Heart right ventricle (tissue), 16 donors: Measurements from ENCODE around the gene RPE. TPM values are rescaled to one million over a fixed set of nuclear protein-coding genes. Genes with fewer than 3 reads are reported as not detected.
A peak's percentile ranks its signal among the peaks of the same experiment; 100 is the strongest.

Source experiments
- ATAC-seq, 8 donors: fragments of 200-7000 bp; cut with Tn5 transposase; one replicate each; pipeline ENCODE4 v1.9.1; 2020; ENCODE audit warnings: mild to moderate bottlenecking in 8 of 8, moderate library complexity in 8 of 8, moderate number of reproducible peaks in 1 of 8
- DNase-seq, 2 donors: peaks; one replicate each; pipeline ENCODE4 v3.0.0-alpha.2; 2020
- H3K27ac ChIP-seq, 10 donors: fragments of 200-600 bp; sonication (generic) in 2 of 10; one replicate each; pipeline versions ENCODE4 v1.5.0 to v1.8.0; 2020 to 2022; ENCODE audit warnings: mild to moderate bottlenecking in 3 of 10
- H3K27me3 ChIP-seq, 7 donors: fragments of 200-600 bp; one replicate each; pipeline ENCODE4 v1.8.0; 2021 to 2022; ENCODE audit warnings: mild to moderate bottlenecking in 2 of 7
- H3K36me3 ChIP-seq, 9 donors: fragments of 200-600 bp; sonication (generic) in 1 of 9; one replicate each; pipeline versions ENCODE4 v1.5.0 to v1.8.0; 2020 to 2022; ENCODE audit warnings: mild to moderate bottlenecking in 2 of 9
- H3K4me1 ChIP-seq, 9 donors: fragments of 200-600 bp; sonication (generic) in 1 of 9; one replicate each; pipeline versions ENCODE4 v1.5.0 to v1.8.0; 2020 to 2022; ENCODE audit warnings: mild to moderate bottlenecking in 4 of 9
- H3K4me3 ChIP-seq, 10 donors: fragments of 200-600 bp; sonication (generic) in 2 of 10; one replicate each; pipeline versions ENCODE4 v1.5.0 to v1.8.0; 2020 to 2022; ENCODE audit warnings: mild to moderate bottlenecking in 7 of 10, moderate library complexity in 2 of 10
- H3K9me3 ChIP-seq, 11 donors: fragments of 200-600 bp in 10 of 11; sonication (generic) in 2 of 11; one replicate each; pipeline versions ENCODE4 v1.5.0 to v1.8.0; 2013 to 2022; ENCODE audit warnings: mild to moderate bottlenecking in 2 of 11, control low read depth in 1 of 11, moderate library complexity in 1 of 11
- WGBS, 2 donors: extraction: QIAGEN DNeasy Blood & Tissue Kit; methylation state at CpG; one replicate each; pipeline ENCODE4 v1.1.7; 2013; ENCODE audit warnings: inconsistent platforms in 1 of 2; 5-methylcytosine and 5-hydroxymethylcytosine counted together
- intact Hi-C, 10 donors: fragments of 100-400 bp; cut with DNase I; formaldehyde crosslinking; loops; one replicate each; pipeline versions ENCODE4 v1.11.1 to v1.14.2; 2022
- polyA plus RNA-seq, 2 donors: library from polyadenylated mRNA; stranded (reverse); fragments of 200-250 nt; gene quantifications; one replicate each; pipeline ENCODE4 v1.2.3, GENCODE V29; 2013
- total RNA-seq, 10 donors: library from RNA; stranded (reverse); fragmentation: NEBNext Ultra II Directional in 3 of 10; extraction: Animal tissue kit (Norgen Biotek cat#: 25700) in 3 of 10; gene quantifications; one replicate each; pipeline versions ENCODE4 v1.2.1 to v1.2.4, GENCODE V29; 2021 to 2023
- TF ChIP-seq, protein P1 (sequence below), 9 donors: fragments of 200-600 bp; sonication (generic) in 2 of 9; IDR thresholded peaks; one replicate each; pipeline versions ENCODE4 v1.5.0 to v1.8.0; 2021 to 2022; ENCODE audit warnings: antibody characterized with exemption in 9 of 9, mild to moderate bottlenecking in 5 of 9, moderate library complexity in 1 of 9
- donor health status: Arrhythmogenic right ventricular cardiomyopathy.
- donor health status: ischemic (EF 13 %, LVEDD 7.1; RV severe dilation, severe dysfunction).
- donor health status: healthy with polysubstance abuse.
- donor health status: DM: no; HTN: yes; CAD: no.
- donor health status: DM: no; HTN: no; CAD: no.
- donor health status: ischemic (EF 25% LVEDD 6.9; RV normal size, moderate dysfunction).
- donor health status: ischemic (EF 25% LVEDD 5.7; RV mildly dilated, moderate dysfunction).
- donor health status: healthy.
- donor health status: DM: yes; HTN: yes; CAD: no.
- donor health status: Ischemic cardiomyopathy.
- donor health status: ischemic (EF 35%, LVEDD 5.7; RV mildly dilated, moderate dysfunction).
- donor health status: nonischemic (EF 11% LVEDD 7.7; RV severe dilation, severe dysfunction).
- donor health status: DM: yes; HTN: yes; CAD: no.
- donor health status: PGD.
- donor health status: ischemic (EF 29% LVEDD 5.4; RV normal size, mild dysfunction).
- donor health status: nonischemic (EF 23%, LVEDD 6.1; RV moderate dilation, normal function).

The RPE gene
- total and polyA plus RNA-seq, 12 donors = 8.0 to 25.6 (median 14.7) TPM

DNA sequence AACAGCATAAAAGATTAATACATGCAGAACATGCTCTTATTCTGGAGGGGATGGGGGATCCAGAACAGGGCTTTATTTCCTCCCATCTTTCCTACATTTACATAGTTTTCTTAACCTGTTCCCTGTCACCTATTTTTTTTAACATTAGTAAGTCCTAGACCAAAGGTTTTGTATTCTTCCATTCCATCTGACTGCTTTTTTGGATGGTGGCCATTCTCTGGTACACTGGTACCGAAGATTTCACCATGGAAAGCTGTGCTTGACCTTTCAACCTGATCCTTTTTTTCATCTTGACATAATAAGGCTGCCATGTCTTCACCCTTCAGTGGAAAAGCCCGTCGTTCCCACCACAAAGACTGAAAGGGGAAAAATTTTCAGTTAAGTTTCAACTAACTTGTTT, 20.4 kb downstream of the RPE start:
- Histone ChIP-seq H3K4me1 (peaks cover 0 to 2% (median 0%) of the 10 kb centered on the region in 9 donors), H3K27me3 (no peaks in the 10 kb centered on the region), H3K36me3 (peaks cover 0 to 100% (median 51%) of the 10 kb centered on the region in 9 donors), H3K27ac (no peak overlapping the region), H3K9me3 (no peaks in the 10 kb centered on the region), H3K4me3 (no peak overlapping the region)
- 89 to 95% methylated on average over 3 of the region's 3 CpGs for WGBS, 2 donors
- ATAC-seq (no peak), DNase-seq (no peak)
- TF ChIP-seq, protein P1, sequence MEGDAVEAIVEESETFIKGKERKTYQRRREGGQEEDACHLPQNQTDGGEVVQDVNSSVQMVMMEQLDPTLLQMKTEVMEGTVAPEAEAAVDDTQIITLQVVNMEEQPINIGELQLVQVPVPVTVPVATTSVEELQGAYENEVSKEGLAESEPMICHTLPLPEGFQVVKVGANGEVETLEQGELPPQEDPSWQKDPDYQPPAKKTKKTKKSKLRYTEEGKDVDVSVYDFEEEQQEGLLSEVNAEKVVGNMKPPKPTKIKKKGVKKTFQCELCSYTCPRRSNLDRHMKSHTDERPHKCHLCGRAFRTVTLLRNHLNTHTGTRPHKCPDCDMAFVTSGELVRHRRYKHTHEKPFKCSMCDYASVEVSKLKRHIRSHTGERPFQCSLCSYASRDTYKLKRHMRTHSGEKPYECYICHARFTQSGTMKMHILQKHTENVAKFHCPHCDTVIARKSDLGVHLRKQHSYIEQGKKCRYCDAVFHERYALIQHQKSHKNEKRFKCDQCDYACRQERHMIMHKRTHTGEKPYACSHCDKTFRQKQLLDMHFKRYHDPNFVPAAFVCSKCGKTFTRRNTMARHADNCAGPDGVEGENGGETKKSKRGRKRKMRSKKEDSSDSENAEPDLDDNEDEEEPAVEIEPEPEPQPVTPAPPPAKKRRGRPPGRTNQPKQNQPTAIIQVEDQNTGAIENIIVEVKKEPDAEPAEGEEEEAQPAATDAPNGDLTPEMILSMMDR (IDR thresholded peaks at IDR 0.05) = no peak
- intact Hi-C loops = no loop called here

- no peak overlapping the region for H3K4me3 ChIP-seq
- WGBS, 2 donors = 83 to 84% methylated on average over 2 of the region's 2 CpGs
- H3K4me1 ChIP-seq = peaks cover 0 to 4% (median 0%) of the 10 kb centered on the region in 9 donors
- no peak for ATAC-seq
- H3K27ac ChIP-seq = no peak overlapping the region
- TF ChIP-seq, protein P1 (IDR thresholded peaks at IDR 0.05) = no peak
- peaks cover 0 to 90% (median 13%) of the 10 kb centered on the region in 9 donors for H3K36me3 ChIP-seq
- intact Hi-C loops = no loop called here
- no peaks in the 10 kb centered on the region for H3K9me3 ChIP-seq
- H3K27me3 ChIP-seq = no peaks in the 10 kb centered on the region
- DNase-seq = no peak
Observed at GRCh38 chr2:210027608-210028007, 25.2 kb downstream of the RPE start.

DNA sequence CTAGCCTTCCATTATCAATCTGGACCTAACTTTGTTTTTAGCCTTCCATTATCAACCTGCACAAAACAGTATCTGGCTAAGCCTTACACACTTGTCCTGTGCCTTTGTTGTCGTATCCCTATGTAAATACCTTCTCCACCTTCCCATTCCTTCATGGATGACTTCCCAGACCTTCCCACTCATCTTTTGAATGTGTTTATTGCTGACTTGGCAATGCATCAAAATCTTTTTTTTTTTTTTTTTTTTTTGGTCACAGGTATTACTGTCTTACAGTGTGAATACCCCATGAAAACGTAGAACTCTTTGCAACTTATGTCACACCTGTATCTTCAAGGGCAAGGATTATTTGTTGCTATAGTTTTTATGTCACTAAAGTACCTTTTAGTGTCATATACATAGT, 25.7 kb downstream of the RPE start:
- Histone ChIP-seq H3K27ac (no peak overlapping the region), H3K9me3 (no peaks in the 10 kb centered on the region), H3K36me3 (peaks cover 0 to 85% (median 11%) of the 10 kb centered on the region in 9 donors), H3K4me1 (peaks cover 0 to 4% (median 0%) of the 10 kb centered on the region in 9 donors), H3K27me3 (no peaks in the 10 kb centered on the region), H3K4me3 (no peak overlapping the region)
- 89 to 90% methylated on average over 2 of the region's 2 CpGs for WGBS, 2 donors
- no peak for DNase-seq
- TF ChIP-seq, protein P1 (IDR thresholded peaks at IDR 0.05) = no peak
- intact Hi-C loops = no loop called here
- no peak for ATAC-seq

DNA sequence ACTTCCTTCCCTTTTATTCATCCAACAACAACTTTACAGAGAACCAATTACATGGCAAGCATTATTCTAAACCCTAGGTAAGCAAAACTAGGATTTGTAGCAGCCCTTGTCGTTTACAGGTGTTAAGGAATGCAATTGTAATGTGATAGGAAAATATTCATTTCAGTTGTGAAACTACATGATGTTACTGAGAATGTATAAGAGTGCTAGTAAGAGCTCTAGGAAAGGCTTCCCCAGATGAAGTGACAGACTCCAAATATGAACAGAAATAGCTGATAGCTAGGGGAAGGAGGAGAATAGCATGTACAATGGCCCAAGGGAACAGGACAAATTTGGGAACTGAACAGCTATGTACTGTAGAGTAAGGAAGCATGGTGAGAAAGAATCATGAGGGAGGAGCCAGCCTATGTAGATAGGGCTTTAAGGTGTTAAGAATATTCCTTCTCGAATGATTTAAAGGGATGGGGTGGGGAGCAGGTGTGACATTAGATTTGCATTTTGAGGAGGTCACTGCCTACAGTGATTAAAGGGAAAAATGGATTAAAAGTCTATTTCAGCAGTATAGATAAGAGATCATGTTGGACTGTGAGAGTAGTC, 31.7 kb downstream of the RPE start:
- no peaks in the 10 kb centered on the region for H3K27me3 ChIP-seq
- no peak overlapping the region for H3K4me3 ChIP-seq
- intact Hi-C loops = no loop called here
- DNase-seq (no peak), ATAC-seq (peak in 1 of 8 donors; percentile 44)
- TF ChIP-seq, protein P1 (IDR thresholded peaks at IDR 0.05) = no peak
- H3K36me3 ChIP-seq = peaks cover 0 to 43% (median 0%) of the 10 kb centered on the region in 9 donors
- 79 to 80% methylated on average over 2 of the region's 2 CpGs for WGBS, 2 donors
- no peak overlapping the region for H3K27ac ChIP-seq
- no peaks in the 10 kb centered on the region for H3K4me1 ChIP-seq
- H3K9me3 ChIP-seq = no peaks in the 10 kb centered on the region
